NCI-H748 (cell line): ENCODE results near the gene CKLF.
"Not testable (repeated sequence)": the region's sequence is repeated elsewhere in the genome, so short reads cannot be mapped to it uniquely, and the experiment has no call there.

Experiments
- DNase-seq: peaks from one replicate; lab custom pipeline; 2025; ENCODE audit not compliant: unreplicated experiment; lab: John Stamatoyannopoulos, UW

The CKLF gene

GRCh38 chr16:66552286-66553177 is at the start of gene CKLF:
Gene CKLF, plus strand, starts transcription at chr16:66552576. Its CDS starts 140 bp downstream, at chr16:66552716.
- peak; percentile 85 for DNase-seq

- DNase-seq = no peak
These were observed 49.3 kb upstream of the CKLF start for GRCh38 chr16:66503030-66503429.

GRCh38 chr16:66503612-66504011 is 48.8 kb upstream of the CKLF start:
- DNase-seq = no peak

- no peak for DNase-seq
These were observed 44.6 kb upstream of the CKLF start for GRCh38 chr16:66507731-66508239.

- no peak for DNase-seq
These were observed 44.0 kb upstream of the CKLF start for GRCh38 chr16:66508248-66508913.

GRCh38 chr16:66508914-66509496 is 43.4 kb upstream of the CKLF start:
- DNase-seq = no peak

GRCh38 chr16:66509576-66509975 is 42.8 kb upstream of the CKLF start:
- no peak for DNase-seq

- no peak for DNase-seq
These were observed 42.1 kb upstream of the CKLF start for GRCh38 chr16:66510298-66510697.

GRCh38 chr16:66510711-66511601 is 41.4 kb upstream of the CKLF start:
- DNase-seq = no peak

GRCh38 chr16:66511602-66512271 is 40.6 kb upstream of the CKLF start:
- DNase-seq = no peak

- DNase-seq = no peak
These were observed 39.9 kb upstream of the CKLF start for GRCh38 chr16:66512272-66513110.

GRCh38 chr16:66513111-66513723 is 39.2 kb upstream of the CKLF start:
- DNase-seq = no peak

- not testable (repeated sequence) for DNase-seq
These were observed 38.0 kb upstream of the CKLF start for GRCh38 chr16:66514391-66514790.

- DNase-seq = not testable (repeated sequence)
These were observed 37.3 kb upstream of the CKLF start for GRCh38 chr16:66514980-66515595.

GRCh38 chr16:66515596-66516508 is 36.5 kb upstream of the CKLF start:
- no peak for DNase-seq

GRCh38 chr16:66516509-66516807 is 35.9 kb upstream of the CKLF start:
- DNase-seq = no peak

GRCh38 chr16:66516808-66517585 is 35.4 kb upstream of the CKLF start:
- peak; percentile 45 for DNase-seq
